ENCODE measurements around the gene ARHGAP10. TPM values are rescaled to one million over a fixed set of nuclear protein-coding genes. Genes with fewer than 3 reads are reported as not detected.

ARHGAP10 gene
- total and polyA plus RNA-seq, 10 of the 15 experiments (the other 5 are each of a cell fraction or from before 2014, with no cell fraction given) = 1.3 to 25.8 (median 17.2) TPM

- 100% methylated on average over 6 of the region's 6 CpGs for WGBS (ENCODE audit: insufficient coverage, insufficient replicate concordance, low lambda C conversion rate, missing lambda C conversion rate)
Observed at GRCh38 chr4:147820975-147821374, 89.1 kb downstream of the ARHGAP10 start.

More at GRCh38 chr4:147820975-147821374, 89.1 kb downstream of the ARHGAP10 start:
- no TSS peak for BruUV-seq (replicated peaks)
- Histone ChIP-seq H3K9ac (ENCODE audit: control insufficient read depth, insufficient read depth, low read length) (no peak overlapping the region), H2AFZ (ENCODE audit: control insufficient read depth, low read depth, low read length) (no peak overlapping the region), H3K79me2 (ENCODE audit: control insufficient read depth, insufficient read depth, low read length) (peaks cover 28% of the 10 kb centered on the region), H3K4me1 (ENCODE audit: control insufficient read depth, insufficient read depth, low read length) (peaks cover 9% of the 10 kb centered on the region), H3K36me3 (ENCODE audit: control insufficient read depth in 2 of 2, insufficient read depth in 2 of 2, low read length in 1 of 2) (peaks cover 2 to 6% of the 10 kb centered on the region in 2 experiments), H3K4me3 (no peak overlapping the region), H3K4me2 (ENCODE audit: control insufficient read depth, insufficient read depth) (peak overlapping the region; percentile 28; the same call in 1 of the 2 replicates), H4K20me1 (ENCODE audit: control insufficient read depth, insufficient read depth) (no peaks in the 10 kb centered on the region), H3K27me3 (replicated peaks in 1 of 2; ENCODE audit: control insufficient read depth in 2 of 2, insufficient read depth in 2 of 2, low read length in 1 of 2) (no peaks in the 10 kb centered on the region), H3K27ac (ENCODE audit: control insufficient read depth, insufficient read depth) (peak overlapping the region; percentile 9; the same call in 1 of the 2 replicates), H3K9me3 (replicated peaks; ENCODE audit: control insufficient read depth, insufficient read depth, low read length) (no peaks in the 10 kb centered on the region)
- ATAC-seq (peak; percentile 34), DNase-seq (ENCODE audit: low read depth, low spot score) (no peak), FAIRE-seq (no peak)
- TF ChIP-seq NFYA (IDR thresholded peaks at IDR 0.05; ENCODE audit: borderline replicate concordance, low read depth, low read length) (no peak), RELB (IDR thresholded peaks at IDR 0.05; ENCODE audit: low read depth) (no peak), ZNF207 (IDR thresholded peaks at IDR 0.05; ENCODE audit: borderline replicate concordance) (no peak), ZSCAN29 (IDR thresholded peaks at IDR 0.05) (no peak), ZNF274 (IDR thresholded peaks at IDR 0.05; ENCODE audit: insufficient read depth, insufficient read length) (no peak), RFX5 (IDR thresholded peaks at IDR 0.05; ENCODE audit: low read depth, low read length) (no peak), NR2F1 (conservative IDR thresholded peaks at IDR 0.05) (no peak), IKZF1 (conservative IDR thresholded peaks at IDR 0.05) (no peak), RB1 (IDR thresholded peaks at IDR 0.05; ENCODE audit: borderline replicate concordance) (no peak), WRNIP1 (IDR thresholded peaks at IDR 0.05; ENCODE audit: borderline replicate concordance, low read depth, low read length) (no peak), ATF7 (IDR thresholded peaks at IDR 0.05; ENCODE audit: low read depth) (no peak), IRF4 (IDR thresholded peaks at IDR 0.05; ENCODE audit: low read depth, low read length) (no peak)
- TF ChIP-seq, protein P1, sequence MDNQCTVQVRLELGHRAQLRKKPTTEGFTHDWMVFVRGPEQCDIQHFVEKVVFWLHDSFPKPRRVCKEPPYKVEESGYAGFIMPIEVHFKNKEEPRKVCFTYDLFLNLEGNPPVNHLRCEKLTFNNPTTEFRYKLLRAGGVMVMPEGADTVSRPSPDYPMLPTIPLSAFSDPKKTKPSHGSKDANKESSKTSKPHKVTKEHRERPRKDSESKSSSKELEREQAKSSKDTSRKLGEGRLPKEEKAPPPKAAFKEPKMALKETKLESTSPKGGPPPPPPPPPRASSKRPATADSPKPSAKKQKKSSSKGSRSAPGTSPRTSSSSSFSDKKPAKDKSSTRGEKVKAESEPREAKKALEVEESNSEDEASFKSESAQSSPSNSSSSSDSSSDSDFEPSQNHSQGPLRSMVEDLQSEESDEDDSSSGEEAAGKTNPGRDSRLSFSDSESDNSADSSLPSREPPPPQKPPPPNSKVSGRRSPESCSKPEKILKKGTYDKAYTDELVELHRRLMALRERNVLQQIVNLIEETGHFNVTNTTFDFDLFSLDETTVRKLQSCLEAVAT (IDR thresholded peaks at IDR 0.05) = no peak
- in situ Hi-C loops (cut with MboI) = no loop called here
- RAD21 ChIA-PET (ENCODE audit: unreplicated experiment) = interaction anchor here (0.6 to 1.1 kb wide), 3 partner anchors 26 to 532 kb away, joined by 3 to 4 read pairs (median 4); no protein-coding TSS in a partner anchor
- intact Hi-C loops (cut with micrococcal nuclease; ENCODE audit: unreplicated experiment) = no loop called here
- SMC1A ChIA-PET (ENCODE audit: uncharacterized antibody, unreplicated experiment) = interaction anchor here (0.8 to 3.1 kb wide), 12 partner anchors 9 to 96 kb away, joined by 3 to 20 read pairs (median 4); no protein-coding TSS in a partner anchor
- POLR2A ChIA-PET = interaction anchor here (1.2 to 2.6 kb wide), 5 partner anchors 11 to 41 kb away, joined by 3 to 9 read pairs (median 4); no protein-coding TSS in a partner anchor
- CTCF ChIA-PET = interaction anchor here (1.3 to 4.3 kb wide), 6 partner anchors 9 to 48 kb away, joined by 4 to 21 read pairs (median 6); no protein-coding TSS in a partner anchor

All from GM12878 (cell line).